GM18909 (cell line): ENCODE measurements around the gene CGA.

Experiments used
- ATAC-seq: cut with Tn5 transposase; IDR thresholded peaks from one replicate; pipeline ENCODE4 v1.9.1; 2021; ENCODE audit warnings: mild to moderate bottlenecking; ENCODE audit not compliant: unreplicated experiment, poor library complexity

Gene CGA

DNA sequence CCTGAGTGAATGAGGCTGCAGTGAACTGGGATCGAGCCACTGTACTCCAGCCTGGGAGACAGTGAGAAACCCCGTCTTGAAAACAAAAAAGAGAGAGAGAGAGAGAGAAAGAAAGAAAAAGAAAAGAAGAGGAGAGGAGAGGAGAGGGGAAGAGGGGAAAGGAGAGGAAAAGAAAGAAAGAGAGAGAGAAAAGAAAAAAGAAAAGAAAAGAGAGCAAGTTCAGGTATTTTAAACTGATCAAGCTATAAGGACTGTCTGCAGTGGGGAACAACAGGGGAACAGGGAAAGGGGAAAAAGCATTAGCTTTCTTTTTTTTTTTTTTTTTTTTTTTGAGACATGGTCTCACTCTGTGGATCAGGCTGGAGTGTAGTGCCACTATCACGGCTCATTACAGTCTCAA, 2.5 kb downstream of the CGA start:
- ATAC-seq, result no peak

- no peak for ATAC-seq
Measured at GRCh38 chr6:87089135-87089534, 5.8 kb downstream of the CGA start.

DNA sequence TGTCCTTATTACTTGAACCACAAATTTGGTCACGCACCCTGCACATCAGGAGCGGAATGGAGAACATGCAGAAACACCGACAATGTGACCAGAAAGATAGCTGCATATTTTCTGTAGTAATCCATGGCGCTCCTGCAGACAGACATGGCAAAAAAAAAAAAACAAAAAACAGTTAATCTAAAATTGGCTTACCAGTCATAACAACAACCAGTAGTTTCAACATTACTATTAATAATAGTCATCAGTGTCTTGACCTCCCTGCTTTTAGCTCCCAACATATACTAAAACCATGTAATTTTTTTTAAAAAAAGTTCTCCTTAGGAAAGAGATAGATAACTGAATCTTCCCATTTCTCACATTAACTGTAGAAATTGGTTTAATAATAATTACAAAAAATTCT, 6.8 kb downstream of the CGA start:
- peak; percentile 48 for ATAC-seq

DNA sequence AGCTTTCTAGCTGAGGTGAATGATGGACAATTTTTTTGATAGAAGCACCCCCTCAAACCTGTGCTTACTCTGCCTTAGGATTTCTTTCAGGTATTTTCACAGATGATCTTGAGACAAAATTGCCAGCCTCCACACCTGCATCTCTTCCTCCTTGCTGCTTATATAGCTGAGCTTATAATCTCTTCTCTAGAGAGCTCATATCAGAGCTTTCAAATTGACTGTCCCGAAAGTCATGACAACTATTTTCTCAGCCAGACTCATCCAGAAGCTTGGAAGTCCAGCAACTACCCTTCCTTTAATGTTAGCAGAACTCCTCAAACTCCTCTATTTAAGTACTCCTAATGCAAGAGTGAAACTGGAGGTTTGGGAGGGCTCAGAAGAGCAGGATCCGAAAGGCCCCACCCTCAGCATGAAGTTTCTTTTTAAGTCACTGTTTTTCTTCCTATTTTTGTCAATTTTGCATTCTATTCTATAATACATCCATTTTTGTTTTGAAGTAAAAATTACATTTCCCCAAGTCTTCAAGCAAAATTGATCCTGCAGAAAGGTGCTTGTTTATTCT, 12.7 kb downstream of the CGA start:
- ATAC-seq, result no peak

- peak; percentile 69 for ATAC-seq
Measured at GRCh38 chr6:87078983-87079616, 15.8 kb downstream of the CGA start.

GRCh38 chr6:87075168-87075567, 19.7 kb downstream of the CGA start:
- ATAC-seq, result no peak

DNA sequence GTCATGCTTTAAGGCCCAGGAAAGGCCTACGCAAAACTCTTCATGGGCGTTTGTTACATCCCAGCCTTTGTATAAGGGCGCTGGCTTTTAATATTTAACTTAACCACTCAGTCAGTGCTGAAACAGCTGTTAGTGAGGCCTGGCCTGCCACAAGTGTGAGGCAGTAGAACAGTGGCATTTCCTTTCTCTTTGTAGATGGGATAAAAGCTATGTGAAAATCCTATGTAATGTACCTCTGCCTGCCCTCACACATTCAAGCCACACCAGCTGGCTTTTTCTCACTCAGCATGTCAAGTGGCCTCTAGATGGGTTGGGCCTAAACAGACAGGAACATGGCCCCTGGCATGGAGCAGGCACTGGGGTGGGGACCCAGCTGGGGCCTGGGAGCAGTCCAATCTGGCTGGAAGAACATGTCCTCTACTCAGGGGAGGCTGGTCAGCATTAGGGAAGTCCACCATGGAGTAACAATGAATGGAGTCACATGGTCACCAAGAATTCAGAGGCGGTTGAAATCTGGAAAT, 20.7 kb downstream of the CGA start:
- no peak for ATAC-seq

DNA sequence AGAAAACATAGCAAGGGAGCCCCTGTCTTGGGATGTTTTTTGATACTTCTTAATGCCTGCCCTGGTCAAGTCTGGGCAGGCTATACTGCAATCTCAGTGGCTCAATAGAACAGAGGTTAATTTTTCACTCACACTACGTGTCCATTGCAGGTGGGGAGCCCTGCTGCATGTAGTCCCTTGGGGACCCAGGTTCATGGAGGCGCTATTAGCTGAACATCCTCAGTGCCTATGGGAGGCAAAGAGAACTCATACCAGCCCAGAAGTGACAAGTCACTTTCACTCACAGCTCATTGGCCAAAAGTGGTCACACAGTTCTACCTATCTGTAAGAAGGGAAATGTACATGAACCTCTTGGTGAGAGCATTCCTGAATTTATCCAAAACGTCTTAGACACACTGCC, 23.2 kb downstream of the CGA start:
- peak; percentile 78 for ATAC-seq

- ATAC-seq, result no peak
Measured at GRCh38 chr6:87070741-87071140, 24.2 kb downstream of the CGA start.

DNA sequence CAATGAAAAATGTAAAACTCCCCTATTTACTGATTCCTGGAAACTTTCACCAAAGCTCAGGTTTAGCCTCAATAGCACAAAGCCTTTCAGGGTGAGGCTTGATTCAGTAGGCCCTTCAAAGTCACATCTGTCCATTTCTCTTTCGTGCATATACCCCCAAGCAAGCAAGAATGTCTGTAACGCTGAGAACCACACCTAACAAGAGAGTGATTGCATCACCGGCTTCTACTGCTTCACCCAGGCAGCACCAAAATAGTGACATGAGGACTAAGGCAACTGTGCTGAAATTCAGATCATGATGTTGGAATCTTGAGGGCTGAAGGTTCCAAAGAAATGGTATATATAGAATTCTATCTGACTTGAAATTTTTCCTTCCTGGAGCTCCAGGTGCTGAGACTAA, 26.1 kb downstream of the CGA start:
- no peak for ATAC-seq

DNA sequence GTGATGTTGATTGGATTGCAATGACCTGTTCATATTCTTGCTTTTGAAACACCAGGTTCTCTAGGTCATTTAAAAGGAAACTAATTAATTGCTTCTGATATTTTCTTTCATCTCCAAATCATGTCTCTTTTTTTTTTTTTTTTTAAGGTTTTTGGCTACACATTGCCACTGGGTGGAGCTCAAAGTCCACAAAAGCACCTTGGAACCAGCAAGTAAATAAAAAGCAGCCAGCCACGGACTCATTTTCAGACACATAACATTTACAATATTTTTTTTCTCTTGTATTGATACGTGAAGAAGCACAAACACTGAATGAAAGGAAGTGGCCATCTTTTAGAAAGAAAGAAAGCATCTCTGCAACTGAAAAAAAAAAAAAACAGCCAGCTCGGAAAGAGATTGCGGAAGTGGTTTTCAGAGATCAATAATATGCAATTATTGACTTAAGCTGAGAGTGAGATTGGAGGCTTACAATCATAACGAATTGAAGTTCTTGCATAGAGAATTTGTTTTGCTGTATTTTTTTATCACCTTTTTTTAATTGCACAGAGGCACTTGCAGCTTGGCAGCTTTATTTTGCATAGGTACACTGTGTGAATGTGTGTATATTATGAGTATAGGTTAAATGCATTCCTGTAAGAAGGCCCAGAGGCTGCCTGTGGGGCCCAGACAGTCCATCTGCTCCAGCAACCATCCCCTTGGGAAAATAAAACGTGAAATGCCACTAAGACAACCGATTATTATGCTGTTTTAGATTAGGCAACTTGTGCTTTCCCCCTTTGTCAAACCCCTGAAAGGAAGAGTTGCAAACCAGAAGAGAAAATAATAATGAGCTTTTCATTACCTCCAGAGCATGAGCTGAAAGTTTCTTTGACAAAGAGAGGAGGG, 28.2 kb downstream of the CGA start:
- no peak for ATAC-seq

DNA sequence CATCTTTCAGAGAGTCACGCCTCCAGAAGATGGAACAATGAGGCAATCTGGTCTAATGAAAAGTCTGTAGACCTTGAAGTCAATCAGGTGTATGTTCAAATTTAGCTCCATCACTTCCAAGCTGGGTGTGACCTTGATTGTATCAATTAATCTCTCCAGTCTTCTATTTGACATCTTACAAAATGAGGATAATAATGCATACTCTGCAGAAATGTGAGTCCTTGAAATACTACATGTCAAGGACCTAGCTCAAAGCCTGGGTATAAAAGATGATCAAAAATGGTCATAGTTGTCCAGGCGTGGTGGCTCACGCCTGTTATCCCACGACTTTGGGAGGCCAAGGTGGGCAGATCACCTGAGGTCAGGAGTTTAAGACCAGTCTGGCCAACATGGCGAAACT, 29.8 kb downstream of the CGA start:
- ATAC-seq, result no peak

DNA sequence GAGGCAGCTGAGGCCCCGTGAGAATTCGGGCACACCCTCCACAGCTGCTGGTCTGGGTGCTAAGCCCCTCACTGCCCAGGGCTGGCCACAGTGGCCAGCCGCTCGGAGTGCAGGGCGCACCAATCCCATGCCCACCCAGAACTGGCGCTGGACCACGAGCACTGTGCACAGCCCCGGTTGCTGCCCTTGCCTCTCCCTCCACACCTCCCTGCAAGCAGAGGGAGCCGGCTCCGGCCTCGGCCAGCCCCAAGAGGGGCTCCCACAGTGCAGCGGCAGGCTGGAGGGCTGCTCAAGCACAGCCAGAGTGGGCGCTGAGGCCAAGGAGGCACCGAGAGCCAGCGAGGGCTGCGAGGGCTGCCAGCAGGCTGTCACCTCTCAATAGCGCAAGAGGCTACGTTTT, 35.0 kb downstream of the CGA start:
- no peak for ATAC-seq

GRCh38 chr6:87054143-87054833, 40.6 kb downstream of the CGA start:
- ATAC-seq, result no peak

GRCh38 chr6:87053312-87053711, 41.6 kb downstream of the CGA start:
- no peak for ATAC-seq

DNA sequence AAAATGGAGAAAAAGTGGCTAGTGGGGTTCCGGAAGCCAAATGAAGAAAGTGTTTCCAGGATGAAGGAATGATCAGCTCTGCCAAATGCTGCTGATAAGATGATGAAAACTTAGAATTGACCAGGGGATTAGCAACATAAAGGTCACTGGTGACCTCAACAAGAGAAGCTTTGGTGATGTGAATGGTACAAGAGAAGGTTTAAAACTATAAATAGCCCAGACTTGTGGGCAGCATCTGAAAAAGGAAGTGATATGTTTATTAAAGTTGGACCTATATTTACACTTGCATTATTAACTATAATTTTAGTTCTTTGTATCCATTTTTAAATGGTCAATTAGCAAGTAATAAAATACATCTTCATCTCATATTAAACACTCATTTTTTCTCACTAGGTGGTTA, 45.1 kb downstream of the CGA start:
- ATAC-seq, result no peak

DNA sequence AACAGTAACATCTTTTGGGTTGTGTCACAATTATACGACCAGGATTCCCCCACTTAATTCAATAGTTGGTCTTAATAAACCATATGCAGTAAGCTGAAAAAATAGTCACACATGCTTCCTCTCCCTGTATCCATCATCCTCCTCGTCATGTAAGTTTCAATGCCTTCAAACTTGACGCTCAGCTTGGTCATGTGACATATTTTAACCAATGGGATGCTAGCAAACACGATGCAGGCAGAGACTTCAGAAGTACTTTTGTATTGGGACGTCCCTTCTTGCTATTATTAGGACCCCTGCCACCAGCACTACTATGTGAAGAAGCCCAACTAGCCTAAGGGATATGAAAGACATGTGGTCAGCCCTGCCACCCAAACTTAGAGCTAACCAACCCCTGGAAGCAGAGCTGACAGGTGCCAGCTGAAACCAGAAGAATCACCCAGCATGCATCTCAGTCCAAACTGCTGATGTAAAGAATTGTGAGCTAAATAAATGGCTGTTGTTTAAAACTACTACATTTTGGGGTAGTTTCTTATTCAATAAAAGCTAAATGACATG, 49.3 kb downstream of the CGA start:
- ATAC-seq, result no peak

DNA sequence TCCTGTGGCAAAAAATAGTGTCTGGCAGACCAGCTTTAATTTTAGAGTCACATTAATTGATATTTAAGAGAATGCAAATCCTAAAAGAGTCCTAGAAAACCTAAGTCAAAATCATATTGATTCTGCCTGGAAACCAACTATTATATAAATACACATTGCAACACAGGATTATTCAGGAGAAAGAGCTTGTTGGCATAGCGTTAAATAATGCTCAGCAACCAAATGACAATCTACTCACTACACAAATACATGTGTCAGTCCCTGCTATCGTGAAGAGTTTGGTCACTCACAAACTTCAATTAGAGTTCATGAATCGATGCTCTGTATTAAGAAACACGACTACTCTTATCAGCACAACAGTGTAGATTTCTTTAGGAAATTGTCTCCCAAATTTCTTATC, 54.2 kb downstream of the CGA start:
- ATAC-seq, result no peak
